Measurements from ENCODE around the gene PPIL4.

Gene PPIL4

GRCh38 chr6:149541139-149541538, 4.7 kb downstream of the PPIL4 start:
- Histone ChIP-seq H3K27ac (ENCODE audit: low read depth in 2 of 2, low read length in 2 of 2) (no peak overlapping the region), H3K4me1 (ENCODE audit: control insufficient read depth in 2 of 2, insufficient read depth in 2 of 2, low read length in 2 of 2) (peaks cover 10 to 13% of the 10 kb centered on the region in 2 donors), H3K36me3 (ENCODE audit: control insufficient read depth in 2 of 2, insufficient read depth in 2 of 2, low read length in 2 of 2) (peaks cover 21 to 33% of the 10 kb centered on the region in 2 donors), H3K4me3 (ENCODE audit: low read length in 2 of 2) (no peak overlapping the region), H3K9ac (ENCODE audit: low read depth in 1 of 2, low read length in 2 of 2) (no peak overlapping the region), H3K27me3 (ENCODE audit: control insufficient read depth in 2 of 2, insufficient read depth in 2 of 2, low read length in 2 of 2) (no peaks in the 10 kb centered on the region), H3K9me3 (ENCODE audit: control insufficient read depth in 2 of 2, low read length in 2 of 2) (no peaks in the 10 kb centered on the region)

GRCh38 chr6:149534742-149535141, 11.1 kb downstream of the PPIL4 start:
- Histone ChIP-seq H3K4me3 (ENCODE audit: low read length in 2 of 2) (no peak overlapping the region), H3K9ac (ENCODE audit: low read depth in 1 of 2, low read length in 2 of 2) (no peak overlapping the region), H3K9me3 (ENCODE audit: control insufficient read depth in 2 of 2, low read length in 2 of 2) (no peaks in the 10 kb centered on the region), H3K27ac (ENCODE audit: low read depth in 2 of 2, low read length in 2 of 2) (no peak overlapping the region), H3K4me1 (ENCODE audit: control insufficient read depth in 2 of 2, insufficient read depth in 2 of 2, low read length in 2 of 2) (no peaks in the 10 kb centered on the region), H3K36me3 (ENCODE audit: control insufficient read depth in 2 of 2, insufficient read depth in 2 of 2, low read length in 2 of 2) (peaks cover 64 to 66% of the 10 kb centered on the region in 2 donors), H3K27me3 (ENCODE audit: control insufficient read depth in 2 of 2, insufficient read depth in 2 of 2, low read length in 2 of 2) (no peaks in the 10 kb centered on the region)

- Histone ChIP-seq H3K9me3 (ENCODE audit: control insufficient read depth in 2 of 2, low read length in 2 of 2) (no peaks in the 10 kb centered on the region), H3K4me1 (ENCODE audit: control insufficient read depth in 2 of 2, insufficient read depth in 2 of 2, low read length in 2 of 2) (no peaks in the 10 kb centered on the region), H3K27ac (ENCODE audit: low read depth in 2 of 2, low read length in 2 of 2) (no peak overlapping the region), H3K9ac (ENCODE audit: low read depth in 1 of 2, low read length in 2 of 2) (no peak overlapping the region), H3K36me3 (ENCODE audit: control insufficient read depth in 2 of 2, insufficient read depth in 2 of 2, low read length in 2 of 2) (peaks cover 58 to 60% of the 10 kb centered on the region in 2 donors), H3K4me3 (ENCODE audit: low read length in 2 of 2) (no peak overlapping the region), H3K27me3 (ENCODE audit: control insufficient read depth in 2 of 2, insufficient read depth in 2 of 2, low read length in 2 of 2) (no peaks in the 10 kb centered on the region)
These were observed 16.2 kb downstream of the PPIL4 start for GRCh38 chr6:149529650-149530049.

GRCh38 chr6:149515494-149515893, 30.3 kb downstream of the PPIL4 start:
- no peak overlapping the region for H3K4me3 ChIP-seq (ENCODE audit: low read length in 2 of 2)
- no peaks in the 10 kb centered on the region for H3K9me3 ChIP-seq (ENCODE audit: control insufficient read depth in 2 of 2, low read length in 2 of 2)
- H3K4me1 ChIP-seq (ENCODE audit: control insufficient read depth in 2 of 2, insufficient read depth in 2 of 2, low read length in 2 of 2) = no peaks in the 10 kb centered on the region
- no peaks in the 10 kb centered on the region for H3K27me3 ChIP-seq (ENCODE audit: control insufficient read depth in 2 of 2, insufficient read depth in 2 of 2, low read length in 2 of 2)
- no peak overlapping the region for H3K9ac ChIP-seq (ENCODE audit: low read depth in 1 of 2, low read length in 2 of 2)
- H3K36me3 ChIP-seq (ENCODE audit: control insufficient read depth in 2 of 2, insufficient read depth in 2 of 2, low read length in 2 of 2) = peaks cover 25 to 42% of the 10 kb centered on the region in 2 donors
- no peak overlapping the region for H3K27ac ChIP-seq (ENCODE audit: low read depth in 2 of 2, low read length in 2 of 2)

GRCh38 chr6:149513915-149514314, 31.9 kb downstream of the PPIL4 start:
- Histone ChIP-seq H3K4me3 (ENCODE audit: low read length in 2 of 2) (no peak overlapping the region), H3K9me3 (ENCODE audit: control insufficient read depth in 2 of 2, low read length in 2 of 2) (no peaks in the 10 kb centered on the region), H3K9ac (ENCODE audit: low read depth in 1 of 2, low read length in 2 of 2) (no peak overlapping the region), H3K4me1 (ENCODE audit: control insufficient read depth in 2 of 2, insufficient read depth in 2 of 2, low read length in 2 of 2) (no peaks in the 10 kb centered on the region), H3K27me3 (ENCODE audit: control insufficient read depth in 2 of 2, insufficient read depth in 2 of 2, low read length in 2 of 2) (no peaks in the 10 kb centered on the region), H3K27ac (ENCODE audit: low read depth in 2 of 2, low read length in 2 of 2) (no peak overlapping the region), H3K36me3 (ENCODE audit: control insufficient read depth in 2 of 2, insufficient read depth in 2 of 2, low read length in 2 of 2) (peaks cover 23 to 30% of the 10 kb centered on the region in 2 donors)

GRCh38 chr6:149510793-149511512, 34.9 kb downstream of the PPIL4 start:
- H3K27me3 ChIP-seq (ENCODE audit: control insufficient read depth in 2 of 2, insufficient read depth in 2 of 2, low read length in 2 of 2) = no peaks in the 10 kb centered on the region
- no peaks in the 10 kb centered on the region for H3K4me1 ChIP-seq (ENCODE audit: control insufficient read depth in 2 of 2, insufficient read depth in 2 of 2, low read length in 2 of 2)
- H3K27ac ChIP-seq (ENCODE audit: low read depth in 2 of 2, low read length in 2 of 2) = no peak overlapping the region
- peaks cover 7 to 26% of the 10 kb centered on the region in 2 donors for H3K36me3 ChIP-seq (ENCODE audit: control insufficient read depth in 2 of 2, insufficient read depth in 2 of 2, low read length in 2 of 2)
- no peak overlapping the region for H3K4me3 ChIP-seq (ENCODE audit: low read length in 2 of 2)
- H3K9me3 ChIP-seq (ENCODE audit: control insufficient read depth in 2 of 2, low read length in 2 of 2) = no peaks in the 10 kb centered on the region
- H3K9ac ChIP-seq (ENCODE audit: low read depth in 1 of 2, low read length in 2 of 2) = no peak overlapping the region

- Histone ChIP-seq H3K27ac (ENCODE audit: low read depth in 2 of 2, low read length in 2 of 2) (no peak overlapping the region), H3K4me1 (ENCODE audit: control insufficient read depth in 2 of 2, insufficient read depth in 2 of 2, low read length in 2 of 2) (no peaks in the 10 kb centered on the region), H3K9me3 (ENCODE audit: control insufficient read depth in 2 of 2, low read length in 2 of 2) (no peaks in the 10 kb centered on the region), H3K9ac (ENCODE audit: low read depth in 1 of 2, low read length in 2 of 2) (no peak overlapping the region), H3K27me3 (ENCODE audit: control insufficient read depth in 2 of 2, insufficient read depth in 2 of 2, low read length in 2 of 2) (no peaks in the 10 kb centered on the region), H3K4me3 (ENCODE audit: low read length in 2 of 2) (no peak overlapping the region), H3K36me3 (ENCODE audit: control insufficient read depth in 2 of 2, insufficient read depth in 2 of 2, low read length in 2 of 2) (peaks cover 11 to 25% of the 10 kb centered on the region in 2 donors)
These were observed 37.4 kb downstream of the PPIL4 start for GRCh38 chr6:149508485-149508884.

- H3K36me3 ChIP-seq (ENCODE audit: control insufficient read depth in 2 of 2, insufficient read depth in 2 of 2, low read length in 2 of 2) = peaks cover 4 to 8% of the 10 kb centered on the region in 2 donors
- H3K27me3 ChIP-seq (ENCODE audit: control insufficient read depth in 2 of 2, insufficient read depth in 2 of 2, low read length in 2 of 2) = no peaks in the 10 kb centered on the region
- no peak overlapping the region for H3K4me3 ChIP-seq (ENCODE audit: low read length in 2 of 2)
- no peak overlapping the region for H3K27ac ChIP-seq (ENCODE audit: low read depth in 2 of 2, low read length in 2 of 2)
- no peaks in the 10 kb centered on the region for H3K4me1 ChIP-seq (ENCODE audit: control insufficient read depth in 2 of 2, insufficient read depth in 2 of 2, low read length in 2 of 2)
- H3K9ac ChIP-seq (ENCODE audit: low read depth in 1 of 2, low read length in 2 of 2) = no peak overlapping the region
- H3K9me3 ChIP-seq (ENCODE audit: control insufficient read depth in 2 of 2, low read length in 2 of 2) = no peaks in the 10 kb centered on the region
These were observed 42.0 kb downstream of the PPIL4 start for GRCh38 chr6:149503872-149504271.

- H3K4me1 ChIP-seq (ENCODE audit: control insufficient read depth in 2 of 2, insufficient read depth in 2 of 2, low read length in 2 of 2) = no peaks in the 10 kb centered on the region
- no peaks in the 10 kb centered on the region for H3K27me3 ChIP-seq (ENCODE audit: control insufficient read depth in 2 of 2, insufficient read depth in 2 of 2, low read length in 2 of 2)
- H3K27ac ChIP-seq (ENCODE audit: low read depth in 2 of 2, low read length in 2 of 2) = no peak overlapping the region
- peaks cover 4 to 8% of the 10 kb centered on the region in 2 donors for H3K36me3 ChIP-seq (ENCODE audit: control insufficient read depth in 2 of 2, insufficient read depth in 2 of 2, low read length in 2 of 2)
- no peaks in the 10 kb centered on the region for H3K9me3 ChIP-seq (ENCODE audit: control insufficient read depth in 2 of 2, low read length in 2 of 2)
- no peak overlapping the region for H3K9ac ChIP-seq (ENCODE audit: low read depth in 1 of 2, low read length in 2 of 2)
- no peak overlapping the region for H3K4me3 ChIP-seq (ENCODE audit: low read length in 2 of 2)
These were observed 42.6 kb downstream of the PPIL4 start for GRCh38 chr6:149503276-149503675.

- no peak overlapping the region for H3K27ac ChIP-seq (ENCODE audit: low read depth in 2 of 2, low read length in 2 of 2)
- H3K9me3 ChIP-seq (ENCODE audit: control insufficient read depth in 2 of 2, low read length in 2 of 2) = no peaks in the 10 kb centered on the region
- H3K4me3 ChIP-seq (ENCODE audit: low read length in 2 of 2) = no peak overlapping the region
- H3K4me1 ChIP-seq (ENCODE audit: control insufficient read depth in 2 of 2, insufficient read depth in 2 of 2, low read length in 2 of 2) = peaks cover 0 to 2% of the 10 kb centered on the region in 2 donors
- no peaks in the 10 kb centered on the region for H3K27me3 ChIP-seq (ENCODE audit: control insufficient read depth in 2 of 2, insufficient read depth in 2 of 2, low read length in 2 of 2)
- no peak overlapping the region for H3K9ac ChIP-seq (ENCODE audit: low read depth in 1 of 2, low read length in 2 of 2)
- H3K36me3 ChIP-seq (ENCODE audit: control insufficient read depth in 2 of 2, insufficient read depth in 2 of 2, low read length in 2 of 2) = peaks cover 4 to 8% of the 10 kb centered on the region in 2 donors
These were observed 44.1 kb downstream of the PPIL4 start for GRCh38 chr6:149501768-149502167.
